GM21786 (cell line): ENCODE results near the gene SFMBT2.
"Not testable (repeated sequence)": the region's sequence is repeated elsewhere in the genome, so short reads cannot be mapped to it uniquely, and the experiment has no call there.

Experiments used
- ATAC-seq: cut with Tn5 transposase; IDR thresholded peaks from one replicate; pipeline ENCODE4 v1.9.1; 2021; ENCODE audit not compliant: unreplicated experiment

The SFMBT2 gene

GRCh38 chr10:7403620-7404019 is 7.2 kb downstream of the SFMBT2 start:
- ATAC-seq, result no peak

- no peak for ATAC-seq
Observed at GRCh38 chr10:7401782-7402181, 9.1 kb downstream of the SFMBT2 start.

GRCh38 chr10:7401156-7401555 is 9.7 kb downstream of the SFMBT2 start:
- no peak for ATAC-seq

GRCh38 chr10:7400068-7400715 is 10.6 kb downstream of the SFMBT2 start:
- ATAC-seq, result no peak

- no peak for ATAC-seq
Observed at GRCh38 chr10:7399533-7399932, 11.3 kb downstream of the SFMBT2 start.

GRCh38 chr10:7397049-7398035 is 13.5 kb downstream of the SFMBT2 start:
- no peak for ATAC-seq

- not testable (repeated sequence) for ATAC-seq
Observed at GRCh38 chr10:7392301-7392700, 18.5 kb downstream of the SFMBT2 start.

GRCh38 chr10:7391748-7392147 is 19.1 kb downstream of the SFMBT2 start:
- ATAC-seq, result no peak

GRCh38 chr10:7390689-7391110 is 20.1 kb downstream of the SFMBT2 start:
- ATAC-seq, result not testable (repeated sequence)

- no peak for ATAC-seq
Observed at GRCh38 chr10:7389844-7390243, 21.0 kb downstream of the SFMBT2 start.

GRCh38 chr10:7389346-7389745 is 21.5 kb downstream of the SFMBT2 start:
- ATAC-seq, result no peak

GRCh38 chr10:7388602-7389001 is 22.2 kb downstream of the SFMBT2 start:
- ATAC-seq, result no peak

GRCh38 chr10:7388149-7388548 is 22.7 kb downstream of the SFMBT2 start:
- ATAC-seq, result not testable (repeated sequence)

- no peak for ATAC-seq
Observed at GRCh38 chr10:7385114-7385513, 25.7 kb downstream of the SFMBT2 start.

GRCh38 chr10:7383442-7383841 is 27.4 kb downstream of the SFMBT2 start:
- ATAC-seq, result no peak

- no peak for ATAC-seq
Observed at GRCh38 chr10:7380704-7381241, 30.1 kb downstream of the SFMBT2 start.

- no peak for ATAC-seq
Observed at GRCh38 chr10:7378602-7379403, 32.0 kb downstream of the SFMBT2 start.

- no peak for ATAC-seq
Observed at GRCh38 chr10:7377614-7378248, 33.1 kb downstream of the SFMBT2 start.

- no peak for ATAC-seq
Observed at GRCh38 chr10:7374795-7375194, 36.0 kb downstream of the SFMBT2 start.

GRCh38 chr10:7373039-7373438 is 37.8 kb downstream of the SFMBT2 start:
- ATAC-seq, result no peak
